ENCODE measurements around the gene UBAC2.
"Not testable (repeated sequence)": the region's sequence is repeated elsewhere in the genome, so short reads cannot be mapped to it uniquely, and the experiment has no call there.

GRCh38 chr13:99409461-99410083 lies 208.9 kb downstream of the UBAC2 start:
- TF ChIP-seq CTCF (conservative IDR thresholded peaks at IDR 0.05); ZFX (IDR thresholded peaks at IDR 0.05): not testable (repeated sequence)
